Astrocyte (in vitro differentiated cells and primary cell): ENCODE results near the gene AGBL4.

Experiments
- CTCF ChIP-seq: IDR thresholded peaks from 2 replicates; pipeline ENCODE4 v1.5.1; 2011; ENCODE audit warnings: low read depth, mild to moderate bottlenecking, inconsistent platforms, low read length, moderate library complexity; ENCODE audit not compliant: insufficient read depth
- EZH2 ChIP-seq: IDR thresholded peaks from 2 replicates; pipeline ENCODE4 v1.6.1; 2012; ENCODE audit warnings: mild to moderate bottlenecking, low read length, inconsistent platforms; ENCODE audit not compliant: insufficient read depth

GRCh38 chr1:49016030-49016977 lies 1007.5 kb downstream of the AGBL4 start:
- no peak for TF ChIP-seq CTCF
- no peak for TF ChIP-seq EZH2
